Stimulated activated CD4-positive, alpha-beta T cell treated with anti-CD3 and anti-CD28 coated beads, Interleukin-1b, Interleukin-23, amount 100 ng/mL, for 24 hours (primary cell): ENCODE results near the gene TET3.

ENCODE experiments used
- DNase-seq, 4 experiments: peaks; one replicate each; pipeline ENCODE4 v3.0.0-alpha.2; 2020; ENCODE audit warnings: low read depth in 4 of 4, low spot score in 1 of 4

The TET3 gene

DNA sequence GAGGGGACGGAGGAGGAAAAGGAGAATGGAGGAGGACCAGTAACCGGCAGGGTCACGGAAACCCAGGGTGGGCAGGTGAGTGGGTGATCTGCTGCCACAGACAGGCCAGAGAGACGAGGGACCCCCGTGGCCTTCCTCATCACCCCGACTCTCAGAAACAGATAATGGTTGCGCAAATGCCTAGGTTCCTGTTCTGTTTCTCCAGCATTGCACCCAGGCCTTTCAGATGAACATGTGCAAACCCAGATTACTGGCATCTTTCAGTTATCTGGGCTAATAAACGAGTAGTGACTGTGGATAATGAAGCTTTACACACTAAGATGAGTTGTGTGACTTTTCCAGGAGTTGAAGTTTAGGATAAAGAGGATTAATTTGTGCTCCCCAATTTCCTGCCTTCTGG, 46.5 kb downstream of the TET3 start:
- DNase-seq: no peak

DNA sequence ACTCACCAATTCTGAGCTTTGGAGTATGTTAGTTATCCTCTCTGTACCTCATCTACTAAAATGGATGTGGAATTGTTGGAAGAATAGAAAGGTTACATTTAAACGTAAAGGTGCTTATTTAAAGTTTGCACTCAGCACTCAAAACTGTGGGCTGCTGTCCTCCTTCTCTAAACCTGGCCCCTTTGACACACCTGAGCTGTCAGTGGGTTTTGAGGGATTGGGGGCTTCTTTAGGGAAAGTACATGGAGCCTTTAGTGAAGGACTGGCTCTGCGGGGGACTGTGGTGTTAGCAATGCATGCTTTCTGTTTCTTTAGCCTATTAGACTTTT, 47.2 kb downstream of the TET3 start:
- DNase-seq: no peak

DNA sequence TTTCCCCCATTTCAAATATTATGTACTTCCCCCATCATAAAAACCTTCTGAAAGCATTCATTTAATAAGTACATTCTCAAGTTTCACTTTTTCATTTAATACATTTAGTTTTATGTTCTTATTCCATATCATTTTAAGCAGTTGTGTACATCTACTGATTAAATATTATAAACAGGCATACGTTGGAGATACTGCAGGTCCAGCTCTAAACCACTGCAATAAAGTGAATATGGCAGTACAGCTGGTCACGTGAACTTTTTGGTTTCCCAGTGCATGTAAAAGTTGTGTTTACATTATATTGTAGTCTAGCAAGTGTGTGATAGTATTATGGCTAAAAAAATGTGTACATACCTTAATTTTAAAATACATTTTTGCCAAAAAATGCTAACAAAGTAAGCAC, 48.7 kb downstream of the TET3 start:
- DNase-seq: no peak
